IMR-90 (cell line): ENCODE data around the gene CACNA2D4. TPM values are rescaled to one million over a fixed set of nuclear protein-coding genes. Genes with fewer than 3 reads are reported as not detected.

Experiments
- ATAC-seq: fragments of 200-7000 bp; cut with Tn5 transposase; 2 replicates; pipeline ENCODE4 v1.9.1; 2020; ENCODE audit warnings: low read depth, mild to moderate bottlenecking, moderate library complexity
- BruUV-seq: library from RNA; stranded (reverse); fragments of 400-500 nt; replicated peaks from 2 replicates; lab custom pipeline; 2021; lab: Mats Ljungman, UMichigan
- CTCF ChIA-PET: fragments of 300-600 bp; formaldehyde crosslinking; extraction: SDS; loops from one replicate; lab custom pipeline; 2021; ENCODE audit warnings: antibody characterized with exemption; lab: Yijun Ruan, JAX
- POLR2A ChIA-PET: fragments of 300-600 bp; sonication (Branson Sonifier 250); formaldehyde crosslinking; loops from one replicate; lab custom pipeline; 2022; ENCODE audit warnings: antibody characterized with exemption; ENCODE audit not compliant: unreplicated experiment; lab: Charles Lee
- DNase-seq: peaks from one replicate; pipeline ENCODE4 v3.0.0; 2013
- H2AFZ ChIP-seq: replicated peaks from 2 replicates; pipeline ENCODE3; 2013; ENCODE audit warnings: low read length, mild to moderate bottlenecking; ENCODE audit not compliant: poor library complexity
- H2AK5ac ChIP-seq: 2 replicates; pipeline ENCODE4 v1.6.1; 2013; ENCODE audit warnings: low read depth, low read length, inconsistent platforms
- H2AK9ac ChIP-seq: replicated peaks from 2 replicates; pipeline ENCODE3; 2013; ENCODE audit warnings: mild to moderate bottlenecking, low read depth, low read length, moderate library complexity; ENCODE audit not compliant: poor library complexity
- H2BK120ac ChIP-seq: 2 replicates; pipeline ENCODE4 v1.6.1; 2013; ENCODE audit warnings: low read depth, low read length, inconsistent platforms
- H2BK15ac ChIP-seq: 3 replicates; pipeline ENCODE4 v1.6.1; 2013; ENCODE audit warnings: low read depth, low read length, inconsistent platforms
- H2BK20ac ChIP-seq: 2 replicates; pipeline ENCODE4 v1.6.1; 2013; ENCODE audit warnings: low read depth, mild to moderate bottlenecking, inconsistent platforms, low read length, moderate library complexity
- H2BK5ac ChIP-seq: 2 replicates; pipeline ENCODE4 v1.6.1; 2013; ENCODE audit warnings: mild to moderate bottlenecking, low read depth, low read length, inconsistent platforms; ENCODE audit not compliant: poor library complexity, severe bottlenecking
- H3K14ac ChIP-seq: replicated peaks from 2 replicates; pipeline ENCODE4 v1.6.1; 2013; ENCODE audit warnings: low read depth, low read length, inconsistent platforms
- H3K18ac ChIP-seq: 2 replicates; pipeline ENCODE4 v1.6.1; 2013; ENCODE audit warnings: low read depth, low read length, control low read depth
- H3K23ac ChIP-seq: 2 replicates; pipeline ENCODE4 v1.6.1; 2013; ENCODE audit warnings: low read depth, low read length, inconsistent platforms
- H3K27ac ChIP-seq: 2 replicates; pipeline ENCODE4 v1.5.1; 2013; ENCODE audit warnings: mild to moderate bottlenecking, control low read depth, low read length; ENCODE audit not compliant: insufficient read depth
- H3K27me3 ChIP-seq: 2 replicates; pipeline ENCODE4 v1.6.1; 2013; ENCODE audit warnings: low read length; ENCODE audit not compliant: control insufficient read depth, insufficient read depth
- H3K36me3 ChIP-seq: 2 replicates; pipeline ENCODE4 v1.6.1; 2013; ENCODE audit warnings: low read length, mixed read lengths; ENCODE audit not compliant: control insufficient read depth, insufficient read depth
- H3K4ac ChIP-seq: 2 replicates; pipeline ENCODE4 v1.6.1; 2013; ENCODE audit warnings: low read depth, low read length, inconsistent platforms
- H3K4me1 ChIP-seq: 2 replicates; pipeline ENCODE4 v1.6.1; 2013; ENCODE audit warnings: low read length, mixed read lengths; ENCODE audit not compliant: control insufficient read depth, insufficient read depth
- H3K4me2 ChIP-seq: 2 replicates; pipeline ENCODE4 v1.6.1; 2013; ENCODE audit warnings: low read depth, mild to moderate bottlenecking, control low read depth, low read length, moderate library complexity
- H3K4me3 ChIP-seq: 2 replicates; pipeline ENCODE4 v1.5.1; 2013; ENCODE audit warnings: low read depth, mild to moderate bottlenecking, control low read depth, low read length, moderate library complexity; ENCODE audit not compliant: insufficient read depth
- H3K56ac ChIP-seq: 2 replicates; pipeline ENCODE4 v1.6.1; 2013; ENCODE audit warnings: low read length, inconsistent platforms; ENCODE audit not compliant: insufficient read depth; ENCODE audit errors: extremely low read depth
- H3K79me1 ChIP-seq, 2 experiments: 2 replicates each; pipeline ENCODE4 v1.6.1; 2013; ENCODE audit warnings: low read length in 2 of 2, inconsistent platforms in 1 of 2, low read depth in 1 of 2
- H3K9ac ChIP-seq: 2 replicates; pipeline ENCODE4 v1.6.1; 2013; ENCODE audit warnings: low read depth, low read length, control low read depth
- H3K9me1 ChIP-seq: 2 replicates; pipeline ENCODE4 v1.6.1; 2013; ENCODE audit warnings: low read length, inconsistent platforms; ENCODE audit not compliant: insufficient read depth
- H3K9me3 ChIP-seq: 2 replicates; pipeline ENCODE4 v1.6.1; 2013; ENCODE audit warnings: low read length; ENCODE audit not compliant: control insufficient read depth, insufficient read depth
- H4K20me1 ChIP-seq: 2 replicates; pipeline ENCODE4 v1.6.1; 2013; ENCODE audit warnings: low read length, inconsistent platforms; ENCODE audit not compliant: insufficient read depth
- H4K5ac ChIP-seq: 2 replicates; pipeline ENCODE4 v1.6.1; 2013; ENCODE audit warnings: mild to moderate bottlenecking, low read depth, low read length, control low read depth
- H4K8ac ChIP-seq, 2 experiments: 2 replicates each; pipeline ENCODE4 v1.6.1; 2013; ENCODE audit warnings: low read depth in 2 of 2, low read length in 2 of 2, control low read depth in 1 of 2, inconsistent platforms in 1 of 2
- H4K91ac ChIP-seq: 2 replicates; pipeline ENCODE4 v1.6.1; 2013; ENCODE audit warnings: low read depth, low read length, inconsistent platforms; ENCODE audit not compliant: insufficient read depth
- BHLHE40 ChIP-seq: fragments of 150-350 bp; IDR thresholded peaks from 2 replicates; pipeline ENCODE4 v1.6.1; 2016; ENCODE audit warnings: mild to moderate bottlenecking, low read depth, low read length
- CEBPB ChIP-seq: IDR thresholded peaks from 2 replicates; pipeline ENCODE4 v1.6.1; 2012; ENCODE audit warnings: low read depth, low read length, improper control_type of control experiment
- CHD1 ChIP-seq: IDR thresholded peaks from 2 replicates; pipeline ENCODE4 v1.6.1; 2012; ENCODE audit warnings: low read depth, low read length, improper control_type of control experiment
- CTCF ChIP-seq: conservative IDR thresholded peaks from 2 replicates; pipeline ENCODE4 v1.5.1; 2012; ENCODE audit warnings: mild to moderate bottlenecking, low read depth, low read length, improper control_type of control experiment
- FOS ChIP-seq: fragments of 150-350 bp; IDR thresholded peaks from 2 replicates; pipeline ENCODE4 v1.6.1; 2016; ENCODE audit warnings: low read depth, low read length
- MAFK ChIP-seq: IDR thresholded peaks from 2 replicates; pipeline ENCODE4 v1.6.1; 2012; ENCODE audit warnings: low read depth, low read length, improper control_type of control experiment
- MAZ ChIP-seq: IDR thresholded peaks from 2 replicates; pipeline ENCODE4 v1.6.1; 2012; ENCODE audit warnings: low read depth, mild to moderate bottlenecking, low read length, improper control_type of control experiment, moderate library complexity, borderline replicate concordance
- MXI1 ChIP-seq: IDR thresholded peaks from 2 replicates; pipeline ENCODE4 v1.6.1; 2012; ENCODE audit warnings: low read depth, mild to moderate bottlenecking, low read length, moderate library complexity, borderline replicate concordance
- NFE2L2 ChIP-seq: fragments of 150-350 bp; IDR thresholded peaks from 2 replicates; pipeline ENCODE4 v1.6.1; 2016; ENCODE audit warnings: low read depth, mild to moderate bottlenecking, low read length
- POLR2A ChIP-seq: IDR thresholded peaks from 2 replicates; pipeline ENCODE4 v1.6.1; 2012; ENCODE audit warnings: mild to moderate bottlenecking, low read depth, low read length
- RAD21 ChIP-seq: IDR thresholded peaks from 2 replicates; pipeline ENCODE4 v1.6.1; 2012; ENCODE audit warnings: low read length, improper control_type of control experiment
- RCOR1 ChIP-seq: IDR thresholded peaks from 2 replicates; pipeline ENCODE4 v1.6.1; 2012; ENCODE audit warnings: mild to moderate bottlenecking, low read length, improper control_type of control experiment; ENCODE audit not compliant: insufficient replicate concordance
- RFX5 ChIP-seq: IDR thresholded peaks from 2 replicates; pipeline ENCODE4 v1.8.0; 2012; ENCODE audit warnings: low read depth, mild to moderate bottlenecking, low read length, moderate library complexity
- SMC3 ChIP-seq: fragments of 150-350 bp; IDR thresholded peaks from 2 replicates; pipeline ENCODE4 v1.6.1; 2016; ENCODE audit warnings: low read depth, mild to moderate bottlenecking, antibody characterized with exemption, low read length, moderate library complexity
- WGBS, 2 experiments: methylation state at CpG; one replicate each; pipeline versions ENCODE4 v1.1.5 to v1.1.7; 2013; ENCODE audit warnings: missing lambda C conversion rate in 2 of 2; ENCODE audit not compliant: insufficient read length in 1 of 2; ENCODE audit errors: extremely low coverage in 2 of 2; 5-methylcytosine and 5-hydroxymethylcytosine counted together
- dilution Hi-C: fragments of 300-500 bp; cut with HindIII; formaldehyde crosslinking; loops from one replicate; pipeline ENCODE4 v1.14.3; 2018; ENCODE audit warnings: low sequenced_read_pairs; ENCODE audit not compliant: unreplicated experiment
- in situ Hi-C: fragments of 300-500 bp; cut with MboI; formaldehyde crosslinking; loops from 3 replicates; pipeline ENCODE4 v1.14.3; 2019; ENCODE audit warnings: low sequenced_read_pairs, inconsistent platforms, mixed read lengths
- intact Hi-C: fragments of 100-400 bp; cut with micrococcal nuclease; formaldehyde crosslinking; loops from 2 replicates; pipeline ENCODE4 v1.10.0; 2022
- polyA plus RNA-seq, 3 experiments: library from polyadenylated mRNA; depleted of rRNA; stranded (reverse); fragments of >200 nt; gene quantifications; 2 replicates each; pipeline ENCODE4 v1.2.3, GENCODE V29; 2012; ENCODE audit warnings: low replicate concordance in 1 of 3
- total RNA-seq: library from RNA; depleted of rRNA; stranded (reverse); fragments of >200 nt; gene quantifications from 2 replicates; pipeline ENCODE4 v1.2.3, GENCODE V29; 2012
- TF ChIP-seq, protein P1 (sequence below): fragments of 150-350 bp; IDR thresholded peaks from 2 replicates; pipeline ENCODE4 v1.6.1; 2016; ENCODE audit warnings: low read depth, mild to moderate bottlenecking, low read length, moderate library complexity, borderline replicate concordance
- TF ChIP-seq, protein P2 (sequence below): fragments of 150-350 bp; IDR thresholded peaks from 2 replicates; pipeline ENCODE4 v1.6.1; 2017; ENCODE audit warnings: mild to moderate bottlenecking, antibody characterized with exemption, low read length, low read depth

The CACNA2D4 gene
- total and polyA plus RNA-seq, 2 of the 4 experiments (the other 2 are of a cell fraction): 0.18 to 0.22 TPM

DNA sequence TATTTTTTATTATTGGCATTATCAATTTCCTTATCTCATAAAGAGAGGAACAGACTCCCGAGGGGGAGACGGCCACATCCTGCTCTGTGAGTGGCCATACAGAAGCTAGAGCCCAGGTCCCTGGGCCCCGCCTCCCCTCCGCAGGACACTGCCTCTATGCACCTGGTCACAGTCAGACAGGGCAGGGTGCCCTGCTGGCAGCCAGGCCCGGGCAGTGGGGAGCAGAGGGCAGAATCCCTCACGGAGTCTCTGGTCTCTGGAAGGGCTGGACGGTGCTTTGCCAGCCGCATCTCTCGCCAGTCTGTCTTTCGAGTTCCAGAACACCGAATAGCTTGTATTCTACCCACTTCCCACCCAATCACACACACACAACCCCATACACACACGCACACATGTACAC is 16.4 kb upstream of the CACNA2D4 start:
- no peak overlapping the region for H2AK9ac ChIP-seq
- no peak overlapping the region for H2AFZ ChIP-seq
- no peak overlapping the region for H2BK5ac ChIP-seq
- no peak overlapping the region for H3K9ac ChIP-seq
- H3K18ac ChIP-seq: no peak overlapping the region
- H3K4me1 ChIP-seq: peaks cover 23% of the 10 kb centered on the region
- TF ChIP-seq, protein P1, sequence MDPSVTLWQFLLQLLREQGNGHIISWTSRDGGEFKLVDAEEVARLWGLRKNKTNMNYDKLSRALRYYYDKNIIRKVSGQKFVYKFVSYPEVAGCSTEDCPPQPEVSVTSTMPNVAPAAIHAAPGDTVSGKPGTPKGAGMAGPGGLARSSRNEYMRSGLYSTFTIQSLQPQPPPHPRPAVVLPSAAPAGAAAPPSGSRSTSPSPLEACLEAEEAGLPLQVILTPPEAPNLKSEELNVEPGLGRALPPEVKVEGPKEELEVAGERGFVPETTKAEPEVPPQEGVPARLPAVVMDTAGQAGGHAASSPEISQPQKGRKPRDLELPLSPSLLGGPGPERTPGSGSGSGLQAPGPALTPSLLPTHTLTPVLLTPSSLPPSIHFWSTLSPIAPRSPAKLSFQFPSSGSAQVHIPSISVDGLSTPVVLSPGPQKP: no peak
- TF ChIP-seq MXI1 (no peak), CEBPB (no peak), RCOR1 (no peak), MAZ (no peak), NFE2L2 (no peak), MAFK (no peak), POLR2A (no peak), FOS (no peak), CTCF (no peak), BHLHE40 (no peak), RAD21 (no peak), CHD1 (no peak), RFX5 (no peak), SMC3 (no peak)
- TF ChIP-seq, protein P2, sequence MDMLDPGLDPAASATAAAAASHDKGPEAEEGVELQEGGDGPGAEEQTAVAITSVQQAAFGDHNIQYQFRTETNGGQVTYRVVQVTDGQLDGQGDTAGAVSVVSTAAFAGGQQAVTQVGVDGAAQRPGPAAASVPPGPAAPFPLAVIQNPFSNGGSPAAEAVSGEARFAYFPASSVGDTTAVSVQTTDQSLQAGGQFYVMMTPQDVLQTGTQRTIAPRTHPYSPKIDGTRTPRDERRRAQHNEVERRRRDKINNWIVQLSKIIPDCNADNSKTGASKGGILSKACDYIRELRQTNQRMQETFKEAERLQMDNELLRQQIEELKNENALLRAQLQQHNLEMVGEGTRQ: no peak
- H3K14ac ChIP-seq: no peak overlapping the region
- WGBS, 2 experiments: 91 to 100% methylated on average over 1 to 8 of the region's 12 CpGs
- H4K8ac ChIP-seq: no peak overlapping the region
- ATAC-seq: no peak
- POLR2A ChIA-PET: no interaction called here
- no peak overlapping the region for H3K23ac ChIP-seq
- H4K20me1 ChIP-seq: peaks cover 6% of the 10 kb centered on the region; the same call in 1 of the 2 replicates
- no peak overlapping the region for H3K4me2 ChIP-seq
- BruUV-seq: no TSS peak
- H2BK20ac ChIP-seq: no peak overlapping the region
- H2AK5ac ChIP-seq: no peak overlapping the region
- intact Hi-C loops: no loop called here
- H2BK120ac ChIP-seq: no peak overlapping the region
- H2BK15ac ChIP-seq: no peak overlapping the region
- no peak overlapping the region for H3K56ac ChIP-seq
- H3K79me1 ChIP-seq: peaks cover 0 to 3% of the 10 kb centered on the region in 2 experiments; a peak in 1 of 4 replicates
- CTCF ChIA-PET: no interaction called here
- H3K27ac ChIP-seq: no peak overlapping the region
- H3K27me3 ChIP-seq: peaks cover 4% of the 10 kb centered on the region; the same call in 1 of the 2 replicates
- no peak overlapping the region for H3K4me3 ChIP-seq
- H4K5ac ChIP-seq: no peak overlapping the region
- peaks cover 12% of the 10 kb centered on the region for H3K9me1 ChIP-seq
- in situ Hi-C loops: loop anchor here (5.0 kb wide), 2 partner anchors 143 to 288 kb away; no protein-coding TSS in a partner anchor
- H3K9me3 ChIP-seq: no peaks in the 10 kb centered on the region
- H4K91ac ChIP-seq: no peak overlapping the region
- dilution Hi-C loops: no loop called here
- H3K36me3 ChIP-seq: peaks cover 12% of the 10 kb centered on the region
- no peak for DNase-seq
- H3K4ac ChIP-seq: no peak overlapping the region; the same call in 1 of the 2 replicates
